GM08714 (cell line): ENCODE results near the gene EHMT1.

Experiments
- H3K4me3 ChIP-seq: fragments of 200-500 bp; sonication (Bioruptor generic); 2 replicates; pipeline ENCODE4 v1.5.1; 2014; ENCODE audit warnings: mild to moderate bottlenecking, low read length, inconsistent platforms
- ZNF274 ChIP-seq: IDR thresholded peaks from 2 replicates; pipeline ENCODE4 v1.6.1; 2012; ENCODE audit warnings: mild to moderate bottlenecking, low read depth, low read length

The EHMT1 gene

DNA sequence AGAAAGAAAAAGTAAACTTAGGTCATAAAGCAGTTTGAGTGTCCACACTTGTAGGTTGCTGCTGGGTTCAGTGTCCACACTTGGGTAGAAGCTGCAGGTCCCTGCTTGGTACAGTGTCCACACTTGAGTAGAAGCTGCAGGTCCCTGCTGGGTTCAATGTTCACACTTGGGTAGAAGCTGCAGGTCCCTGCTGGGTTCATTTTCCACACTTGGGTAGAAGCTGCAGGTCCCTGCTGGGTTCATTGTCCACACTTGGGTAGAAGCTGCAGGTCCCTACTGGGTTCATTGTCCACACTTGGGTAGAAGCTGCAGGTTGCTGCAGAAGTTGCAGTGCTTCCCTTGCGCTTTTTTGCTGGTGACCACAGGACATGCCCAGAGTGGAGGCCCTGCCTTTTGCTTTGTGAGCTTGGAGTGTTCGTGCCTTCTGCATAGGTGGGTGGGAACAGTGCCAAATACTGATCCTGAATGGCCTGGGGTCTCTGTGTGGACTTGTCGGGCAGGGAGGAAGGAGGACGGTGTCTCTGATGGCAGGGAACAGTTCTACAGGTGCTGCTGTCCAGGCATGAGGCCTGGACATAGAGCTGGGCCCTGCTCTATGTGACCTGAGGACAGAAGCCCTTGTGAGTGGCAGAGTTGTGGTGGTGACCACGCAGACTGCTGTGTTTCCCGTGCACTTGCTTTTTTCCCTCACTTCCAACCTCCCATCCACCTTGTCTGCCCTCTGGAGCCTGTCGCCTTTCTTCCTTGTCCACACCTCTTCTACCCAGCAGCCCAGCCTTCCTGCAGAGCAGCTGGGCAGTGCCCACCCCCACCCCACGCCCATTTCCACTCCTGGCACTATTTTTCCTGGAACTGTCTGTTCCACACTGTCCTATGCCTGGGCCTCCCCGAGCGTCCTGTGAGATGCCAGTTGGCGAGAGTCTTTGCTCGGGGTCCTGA is 120.8 kb downstream of the EHMT1 start:
- H3K4me3 ChIP-seq: peak overlapping the region; percentile 57; the same call in 1 of the 2 replicates
- no peak for TF ChIP-seq ZNF274

DNA sequence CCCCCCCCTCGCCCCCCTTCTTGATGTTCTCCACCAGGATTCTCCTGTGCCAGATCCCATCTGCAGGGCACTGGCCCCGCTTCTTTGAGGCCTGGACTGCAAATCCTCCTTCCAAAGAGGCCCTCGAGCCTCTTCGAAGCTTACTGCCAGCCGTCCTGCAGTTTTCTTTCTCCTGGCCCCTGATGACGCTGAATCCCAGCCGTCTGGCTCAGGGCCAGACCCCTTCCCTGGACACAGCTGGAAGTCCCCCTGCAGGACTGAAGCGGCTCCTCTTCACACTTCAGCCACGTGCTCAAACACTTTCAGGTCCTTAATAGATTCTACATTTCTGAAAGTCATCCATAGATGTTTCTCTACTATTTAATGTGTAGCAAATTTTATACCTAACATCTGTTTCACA is 121.5 kb downstream of the EHMT1 start:
- H3K4me3 ChIP-seq: peak overlapping the region; percentile 57; the same call in 1 of the 2 replicates
- no peak for TF ChIP-seq ZNF274

DNA sequence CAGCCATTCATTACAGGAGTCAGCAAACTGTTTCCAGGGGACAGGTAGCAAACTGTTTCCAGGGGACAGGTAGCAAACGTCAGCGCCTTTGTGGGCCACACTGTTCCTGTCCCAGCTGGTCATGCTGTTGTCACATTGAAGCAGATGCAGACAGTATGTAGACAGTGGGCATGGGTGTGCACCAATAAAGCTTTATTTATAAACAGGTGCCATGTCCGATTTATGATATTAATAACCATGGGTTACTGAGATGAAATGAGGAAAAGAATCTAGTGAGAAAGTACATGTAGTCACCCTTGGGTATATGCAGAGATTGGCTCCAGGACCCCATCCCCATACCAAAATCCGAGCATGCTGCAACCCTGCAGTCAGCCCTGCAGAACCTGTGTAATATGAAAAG is 122.5 kb downstream of the EHMT1 start:
- no peak overlapping the region for H3K4me3 ChIP-seq
- no peak for TF ChIP-seq ZNF274

DNA sequence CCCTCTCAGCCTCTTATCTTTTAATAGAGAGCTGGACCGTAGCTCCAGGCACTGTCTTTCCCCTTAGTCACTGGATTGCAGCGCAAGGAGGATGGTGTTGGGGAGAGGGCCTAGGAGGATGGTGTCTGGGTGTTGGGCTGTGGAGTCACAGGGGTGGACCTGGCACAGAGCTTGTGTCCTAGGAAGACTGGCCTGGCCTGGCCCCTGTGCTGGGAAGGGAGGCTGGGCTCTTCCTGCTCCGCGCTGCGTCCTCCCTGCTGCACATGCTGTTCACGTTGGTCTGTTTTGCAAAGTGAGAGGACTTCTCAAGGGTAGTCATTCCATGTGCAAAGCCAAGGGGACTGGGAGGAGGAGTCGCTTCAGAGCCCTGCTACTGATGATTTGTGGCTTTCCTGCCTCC is 123.9 kb downstream of the EHMT1 start:
- no peak overlapping the region for H3K4me3 ChIP-seq
- no peak for TF ChIP-seq ZNF274

DNA sequence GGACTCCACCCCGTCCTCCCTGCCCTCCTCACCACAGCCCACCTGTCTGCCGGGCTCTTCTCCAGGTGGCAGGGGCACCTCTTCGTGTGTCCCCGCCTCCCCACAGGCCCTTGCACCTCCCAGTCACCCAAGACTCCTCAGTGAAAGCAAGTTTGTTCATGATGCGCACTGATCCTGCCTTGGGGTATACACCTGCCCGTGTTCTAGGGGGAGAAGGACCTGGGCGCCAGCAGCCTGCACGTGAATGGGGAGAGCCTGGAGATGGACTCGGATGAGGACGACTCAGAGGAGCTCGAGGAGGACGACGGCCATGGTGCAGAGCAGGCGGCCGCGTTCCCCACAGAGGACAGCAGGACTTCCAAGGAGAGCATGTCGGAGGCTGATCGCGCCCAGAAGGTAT is 124.9 kb downstream of the EHMT1 start:
- H3K4me3 ChIP-seq: no peak overlapping the region
- no peak for TF ChIP-seq ZNF274

DNA sequence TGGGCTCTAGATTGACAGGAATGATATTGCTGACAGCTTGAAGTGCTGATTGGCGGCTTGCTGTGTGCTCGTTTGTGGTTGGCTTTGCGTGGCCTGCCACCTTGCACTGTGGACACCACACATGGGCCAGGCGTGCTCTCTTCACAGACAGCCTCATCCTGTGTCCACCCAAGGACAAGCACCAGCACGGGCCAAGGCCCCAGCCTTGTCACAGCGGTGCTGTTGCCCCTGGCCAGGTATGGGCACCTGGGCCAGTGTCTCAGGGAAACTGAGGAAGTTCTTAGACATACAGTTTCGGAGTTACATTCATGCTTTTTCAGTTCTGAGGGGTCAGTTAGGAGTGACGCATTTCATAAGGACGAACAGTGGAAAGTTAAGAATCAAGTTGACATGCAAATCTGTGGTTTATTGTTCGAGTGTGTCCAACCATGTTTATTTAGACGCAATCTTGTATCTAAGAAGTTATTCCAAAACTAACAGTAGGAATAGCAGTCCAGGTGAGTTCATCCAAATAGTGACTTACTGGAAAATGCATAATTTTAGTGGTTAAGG is 125.9 kb downstream of the EHMT1 start:
- peak overlapping the region; percentile 4; the same call in 1 of the 2 replicates for H3K4me3 ChIP-seq
- no peak for TF ChIP-seq ZNF274

DNA sequence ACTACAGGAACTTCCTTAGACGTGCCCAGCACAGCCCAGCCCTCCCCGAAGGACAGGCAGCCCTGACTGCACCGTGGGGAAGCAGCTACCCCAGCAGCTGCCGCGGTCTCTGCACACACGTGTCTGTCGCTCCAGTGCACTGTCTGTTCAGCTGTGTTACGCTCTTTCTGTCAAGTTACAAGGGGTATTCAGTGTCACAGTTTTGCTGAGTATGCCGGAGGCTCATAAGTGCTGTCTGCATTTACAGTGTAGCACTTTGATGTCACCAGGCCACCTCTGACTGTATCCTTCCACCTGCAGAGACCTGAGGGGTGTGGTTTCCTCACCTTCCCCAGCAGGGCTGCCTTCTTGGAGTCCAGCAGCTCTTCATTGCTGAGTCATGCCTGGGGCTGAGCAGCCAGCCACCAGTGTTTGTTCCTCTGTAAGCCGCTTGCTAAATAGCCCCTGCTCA is 126.8 kb downstream of the EHMT1 start:
- H3K4me3 ChIP-seq: no peak overlapping the region; the same call in 1 of the 2 replicates
- TF ChIP-seq ZNF274: no peak

DNA sequence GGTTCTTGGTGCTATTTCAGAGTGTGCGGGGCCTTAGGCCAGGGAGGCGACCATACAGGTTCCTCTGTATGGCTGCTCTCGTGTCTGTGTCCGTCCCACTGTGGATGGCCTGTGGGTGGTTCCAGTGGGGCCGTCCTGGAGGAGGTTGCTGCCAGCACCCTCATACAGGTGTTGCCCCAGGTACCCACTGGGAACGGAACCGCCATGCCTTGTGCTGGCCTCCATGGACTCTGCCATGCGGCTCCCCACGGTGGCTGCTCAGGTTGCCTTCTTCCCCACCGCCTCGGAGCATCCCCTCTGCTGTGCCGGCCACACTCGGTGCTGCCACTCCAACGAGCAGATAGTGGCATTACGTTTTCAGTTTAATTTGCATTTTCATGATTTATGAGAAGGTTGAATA is 129.5 kb downstream of the EHMT1 start:
- TF ChIP-seq ZNF274: no peak
- no peak overlapping the region for H3K4me3 ChIP-seq

DNA sequence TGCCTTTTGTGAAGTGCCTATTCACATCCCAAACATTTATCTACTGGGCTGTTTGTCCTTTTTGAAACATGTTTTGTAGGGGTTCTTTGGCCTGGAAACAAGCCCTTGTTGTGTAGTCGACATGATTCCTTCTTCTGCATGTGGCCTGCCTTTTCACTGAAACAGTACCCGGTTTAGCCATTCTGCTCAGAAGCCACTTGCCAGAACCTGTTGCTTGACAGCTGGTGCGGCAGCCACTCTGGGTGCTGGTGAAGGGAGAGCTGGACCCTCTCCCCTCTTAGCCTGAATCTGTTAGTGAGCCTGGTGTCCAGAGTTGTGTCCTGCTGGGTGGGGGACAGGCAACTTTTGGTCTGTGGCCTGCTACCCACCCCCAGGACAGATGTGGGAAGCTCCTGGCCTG is 129.9 kb downstream of the EHMT1 start:
- H3K4me3 ChIP-seq: no peak overlapping the region
- TF ChIP-seq ZNF274: no peak

DNA sequence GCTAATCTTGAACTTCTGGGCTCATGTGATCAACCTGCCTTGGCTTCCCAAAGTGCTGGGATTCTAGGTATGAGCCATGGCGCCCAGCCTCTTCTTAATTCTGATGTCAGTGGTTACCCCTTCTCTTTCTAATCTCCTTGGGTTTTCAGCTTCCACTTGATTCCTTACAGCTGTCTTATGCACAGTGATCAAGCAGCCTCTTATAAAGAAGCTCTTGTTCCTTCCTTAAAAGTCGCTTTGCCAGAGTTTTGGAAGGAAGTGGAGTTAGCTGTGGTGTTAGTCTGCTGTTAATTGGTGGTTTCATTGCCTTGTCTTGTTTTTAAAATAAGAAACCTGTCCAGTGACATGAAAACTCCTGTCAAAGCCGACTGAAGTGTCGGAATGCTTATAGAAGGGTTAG is 130.7 kb downstream of the EHMT1 start:
- no peak for TF ChIP-seq ZNF274
- no peak overlapping the region for H3K4me3 ChIP-seq

DNA sequence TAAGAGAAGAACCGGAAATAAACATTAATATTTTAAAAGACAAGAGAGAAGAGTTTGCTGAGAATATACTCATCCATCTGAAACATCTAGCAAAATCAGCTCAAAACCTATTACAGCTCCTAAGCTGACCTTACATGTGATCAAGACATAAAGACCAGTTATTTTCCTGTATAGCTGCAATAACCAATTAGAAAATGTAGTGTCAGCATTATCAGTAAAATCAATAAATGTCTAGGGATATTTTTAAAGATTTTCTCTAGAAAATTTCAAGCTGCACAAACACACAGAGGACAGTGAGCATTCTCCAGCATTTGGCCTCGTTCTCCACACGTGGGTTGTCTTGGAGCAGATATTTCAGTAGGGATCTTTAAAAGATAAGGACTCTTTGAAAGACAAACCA is 131.2 kb downstream of the EHMT1 start:
- H3K4me3 ChIP-seq: no peak overlapping the region

DNA sequence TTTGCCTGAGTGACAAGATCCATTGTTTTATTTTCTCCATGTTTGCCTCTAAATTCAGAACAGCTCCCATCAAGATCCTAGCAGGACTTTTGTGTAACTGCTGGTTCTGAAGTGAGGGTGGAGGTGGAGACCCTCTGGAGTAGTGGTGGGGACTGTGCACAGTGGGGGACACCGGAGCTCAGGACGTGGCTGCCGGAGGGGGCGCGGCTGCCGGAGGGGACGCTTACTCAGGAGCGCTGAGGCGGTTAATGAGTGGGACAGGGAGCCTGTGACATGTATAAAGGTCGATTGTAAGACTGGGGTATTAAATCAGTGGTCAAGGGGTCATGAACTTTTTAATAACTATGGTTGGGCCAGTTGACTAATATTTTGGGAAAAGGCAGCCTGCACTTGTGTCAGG is 131.8 kb downstream of the EHMT1 start:
- TF ChIP-seq ZNF274: no peak
- H3K4me3 ChIP-seq: no peak overlapping the region

More for the DNA sequence above, 131.2 kb downstream of the EHMT1 start:
- TF ChIP-seq ZNF274: no peak

DNA sequence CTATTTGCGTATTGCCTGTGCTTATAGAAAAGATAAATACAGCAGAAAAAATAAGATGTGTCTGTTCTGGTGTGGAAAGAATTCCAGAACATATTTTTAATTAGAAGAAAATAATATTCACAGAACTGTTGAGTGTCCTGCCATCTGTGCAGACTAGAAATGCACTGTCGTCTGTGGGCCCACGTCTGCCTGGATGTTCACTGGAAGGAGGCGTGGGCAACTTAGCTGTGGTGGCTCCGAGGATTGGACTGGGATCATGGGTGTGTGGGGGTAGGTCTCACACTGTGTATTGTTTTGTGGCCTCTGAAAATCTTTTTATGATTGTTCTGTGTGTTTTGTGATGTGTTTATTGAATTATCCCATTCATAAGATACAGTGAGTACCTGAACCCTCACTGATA is 132.8 kb downstream of the EHMT1 start:
- no peak for TF ChIP-seq ZNF274
- H3K4me3 ChIP-seq: no peak overlapping the region

DNA sequence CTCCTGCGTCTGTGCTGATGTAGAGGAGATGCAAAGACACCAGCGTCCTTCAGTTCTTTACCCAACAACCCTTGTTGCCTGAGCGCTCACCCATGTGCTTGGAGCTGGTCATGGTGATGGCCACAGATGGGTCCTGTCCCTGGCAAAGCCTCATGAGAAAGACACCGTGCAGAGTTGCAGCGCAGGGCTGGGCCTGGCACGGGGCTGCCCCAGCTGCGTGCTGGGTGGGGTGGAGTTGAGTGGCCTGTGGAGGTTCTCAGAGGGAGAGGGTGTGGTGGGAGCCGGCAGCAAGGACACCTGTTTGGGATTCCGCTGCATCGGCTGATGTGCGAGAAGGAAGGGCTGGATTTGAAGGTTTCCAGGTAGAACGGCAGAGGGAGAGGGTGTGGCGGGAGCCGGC is 133.6 kb downstream of the EHMT1 start:
- H3K4me3 ChIP-seq: no peak overlapping the region
- TF ChIP-seq ZNF274: no peak

DNA sequence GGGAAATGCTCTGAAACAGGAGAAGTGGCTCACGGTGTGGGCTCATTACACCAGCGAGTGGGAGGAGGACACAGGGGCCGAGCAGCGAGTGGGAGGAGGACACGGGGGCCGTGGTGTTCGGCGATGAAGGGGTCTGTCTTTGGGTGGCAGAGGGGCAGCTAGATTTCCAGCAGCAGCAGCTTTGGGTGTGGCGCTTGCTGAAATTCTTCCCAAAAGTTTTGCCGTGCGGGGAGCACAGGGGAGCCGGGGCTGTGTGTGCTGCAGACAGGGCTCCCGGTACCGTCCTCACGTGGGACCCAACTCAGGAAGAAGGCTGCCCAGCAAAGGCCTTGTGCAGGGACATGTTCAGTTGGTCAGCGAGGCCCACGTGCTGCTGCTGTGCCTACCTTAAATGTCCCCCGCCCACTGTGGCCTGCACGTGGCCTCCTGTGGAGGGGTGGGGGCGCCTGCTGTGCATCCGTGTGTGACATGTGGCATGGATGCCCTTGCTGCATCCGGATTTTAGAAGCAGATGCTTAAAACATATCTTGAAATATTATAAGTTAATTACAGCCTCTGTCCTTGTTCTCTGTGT is 134.5 kb downstream of the EHMT1 start:
- no peak for TF ChIP-seq ZNF274
- no peak overlapping the region for H3K4me3 ChIP-seq
